Body of pancreas (tissue), 4 donors: ENCODE data around the gene COL4A2.

Experiments used
- POLR2A ChIP-seq, 3 donors: fragments of 450-650 bp; IDR thresholded peaks; one replicate each; pipeline ENCODE4 v1.6.1; 2016; ENCODE audit warnings: antibody characterized with exemption in 3 of 3, mild to moderate bottlenecking in 2 of 3
- TF ChIP-seq, protein P1 (sequence below), 7 experiments: fragments of 450-650 bp in 4 of 7; fragments of 200-600 bp in 3 of 7; sonication (generic) in 3 of 7; IDR thresholded peaks; one replicate each; pipeline ENCODE4 v1.5.1; 2016 to 2019; ENCODE audit warnings: antibody characterized with exemption in 7 of 7

GRCh38 chr13:110445722-110446574 is 138.9 kb downstream of the COL4A2 start:
- TF ChIP-seq POLR2A (IDR thresholded peaks at IDR 0.05) = no peak
- TF ChIP-seq, protein P1, sequence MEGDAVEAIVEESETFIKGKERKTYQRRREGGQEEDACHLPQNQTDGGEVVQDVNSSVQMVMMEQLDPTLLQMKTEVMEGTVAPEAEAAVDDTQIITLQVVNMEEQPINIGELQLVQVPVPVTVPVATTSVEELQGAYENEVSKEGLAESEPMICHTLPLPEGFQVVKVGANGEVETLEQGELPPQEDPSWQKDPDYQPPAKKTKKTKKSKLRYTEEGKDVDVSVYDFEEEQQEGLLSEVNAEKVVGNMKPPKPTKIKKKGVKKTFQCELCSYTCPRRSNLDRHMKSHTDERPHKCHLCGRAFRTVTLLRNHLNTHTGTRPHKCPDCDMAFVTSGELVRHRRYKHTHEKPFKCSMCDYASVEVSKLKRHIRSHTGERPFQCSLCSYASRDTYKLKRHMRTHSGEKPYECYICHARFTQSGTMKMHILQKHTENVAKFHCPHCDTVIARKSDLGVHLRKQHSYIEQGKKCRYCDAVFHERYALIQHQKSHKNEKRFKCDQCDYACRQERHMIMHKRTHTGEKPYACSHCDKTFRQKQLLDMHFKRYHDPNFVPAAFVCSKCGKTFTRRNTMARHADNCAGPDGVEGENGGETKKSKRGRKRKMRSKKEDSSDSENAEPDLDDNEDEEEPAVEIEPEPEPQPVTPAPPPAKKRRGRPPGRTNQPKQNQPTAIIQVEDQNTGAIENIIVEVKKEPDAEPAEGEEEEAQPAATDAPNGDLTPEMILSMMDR (IDR thresholded peaks at IDR 0.05) = no peak
